GM19025 (cell line): ENCODE measurements around the gene CDC7.

Experiments used
- ATAC-seq: cut with Tn5 transposase; IDR thresholded peaks from one replicate; pipeline ENCODE4 v1.9.1; 2021; ENCODE audit warnings: mild to moderate bottlenecking, low read depth, moderate library complexity; ENCODE audit not compliant: unreplicated experiment

Gene CDC7

DNA sequence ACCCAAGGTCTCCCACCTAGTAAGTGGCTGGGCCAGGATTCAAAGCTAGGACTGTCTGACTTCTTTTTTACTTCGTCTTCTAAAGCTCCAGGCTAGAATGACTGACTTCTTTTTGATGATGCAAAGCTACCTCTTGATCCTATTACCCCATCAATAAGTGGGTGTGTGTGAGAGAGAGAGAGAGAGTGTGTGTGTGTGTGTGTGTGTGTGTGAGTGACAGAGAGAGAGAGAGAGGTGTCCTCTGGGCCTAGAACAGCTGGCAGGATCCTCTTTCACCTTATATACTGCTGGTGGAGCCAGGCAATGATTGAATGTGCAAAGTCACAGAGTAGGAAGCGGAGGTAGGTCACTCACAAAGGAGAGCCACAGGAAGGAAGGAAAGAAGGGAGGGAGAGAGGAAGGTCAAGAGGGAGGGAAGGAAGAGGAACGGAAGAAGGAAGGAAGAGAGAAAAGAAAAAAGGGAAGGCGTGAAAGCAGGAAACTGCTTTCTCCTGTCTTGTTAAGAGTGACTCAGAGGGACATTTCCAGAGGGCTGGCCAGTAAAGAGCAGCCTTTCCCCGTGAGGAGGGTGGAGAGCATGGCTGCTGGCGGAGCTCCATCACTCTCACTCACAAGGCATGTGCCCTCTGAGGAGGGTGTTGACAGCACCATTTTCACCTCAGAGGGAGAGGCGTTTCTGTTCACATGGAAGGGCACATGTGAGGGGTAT is 68.9 kb downstream of the CDC7 start:
- ATAC-seq, result no peak

DNA sequence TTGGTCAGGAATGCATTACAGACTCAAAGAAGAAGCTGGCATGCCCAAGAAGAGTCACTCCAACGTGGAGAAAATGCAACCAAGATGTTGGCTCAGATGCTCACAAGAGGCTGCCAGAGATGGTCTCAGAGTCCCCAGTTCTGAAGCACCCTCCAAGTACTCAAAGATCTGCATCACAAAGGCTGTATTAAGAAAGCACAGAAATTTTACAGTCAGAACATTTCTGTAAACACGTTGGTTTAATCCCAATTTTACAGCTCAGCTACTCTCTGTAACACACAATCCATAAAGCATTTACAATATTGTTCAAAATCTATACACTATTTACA is 69.4 kb downstream of the CDC7 start:
- ATAC-seq, result no peak

DNA sequence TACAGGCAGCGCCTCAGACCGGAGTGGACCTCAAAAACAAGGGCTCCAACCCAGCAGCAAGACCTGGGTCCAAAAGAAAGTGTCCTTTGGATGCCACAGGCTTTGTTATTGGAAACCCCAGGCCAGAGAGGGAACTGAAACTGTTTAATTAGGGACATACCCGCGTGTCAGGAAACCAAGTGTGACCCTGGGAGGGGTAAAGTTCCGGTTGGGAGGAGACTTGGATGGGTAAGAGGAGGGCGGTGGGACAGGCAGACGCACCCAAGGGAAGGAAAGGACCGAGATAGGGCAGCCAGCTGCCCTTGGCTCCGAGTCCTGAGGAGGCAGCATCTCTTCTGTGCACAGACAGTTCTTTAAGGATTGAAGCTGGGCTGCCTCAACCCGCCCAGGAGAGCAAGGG is 71.4 kb downstream of the CDC7 start:
- peak; percentile 94 for ATAC-seq
